NB4 (cell line): ENCODE results near the gene LIN54.
"Not testable (repeated sequence)": the region's sequence is repeated elsewhere in the genome, so short reads cannot be mapped to it uniquely, and the experiment has no call there.

Source experiments
- DNase-seq: peaks from one replicate; pipeline ENCODE4 v3.0.0; 2010; ENCODE audit warnings: low read depth
- H3K4me3 ChIP-seq: one replicate; pipeline ENCODE4 v1.5.1; 2011; ENCODE audit warnings: mild to moderate bottlenecking, low read depth, low read length, moderate library complexity
- CTCF ChIP-seq: IDR thresholded peaks from one replicate; pipeline ENCODE4 v1.5.1; 2012; ENCODE audit warnings: low read depth, low read length
- MAX ChIP-seq: IDR thresholded peaks from 2 replicates; pipeline ENCODE4 v1.6.1; 2011; ENCODE audit warnings: low read depth, low read length
- MYC ChIP-seq: IDR thresholded peaks from 2 replicates; pipeline ENCODE4 v1.6.1; 2011; ENCODE audit warnings: low read depth, low read length
- POLR2A ChIP-seq: IDR thresholded peaks from 2 replicates; pipeline ENCODE4 v1.6.1; 2011; ENCODE audit warnings: mild to moderate bottlenecking; ENCODE audit not compliant: insufficient read length; ENCODE audit errors: extremely low read depth

The LIN54 gene

DNA sequence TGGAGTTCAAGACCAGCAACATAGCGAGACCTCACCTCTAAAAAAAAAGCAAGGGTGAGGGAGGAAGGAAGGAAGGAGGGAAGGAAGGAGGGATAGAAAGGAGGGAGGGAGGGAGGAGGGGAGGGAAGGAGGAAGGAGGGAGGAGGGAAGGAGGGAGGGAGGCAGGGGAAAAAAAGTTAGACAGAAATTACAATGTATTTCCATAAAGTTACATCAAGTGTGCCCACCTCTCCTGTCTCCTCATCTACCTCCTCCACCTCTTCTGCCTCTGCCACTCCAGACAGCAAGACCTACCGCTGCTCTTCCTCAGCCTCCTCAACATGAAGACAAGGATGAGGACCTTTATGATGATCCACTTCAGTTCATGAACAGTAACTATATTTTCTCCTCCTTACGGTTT is 8.3 kb downstream of the LIN54 start:
- no peak for DNase-seq
- TF ChIP-seq MYC (no peak), CTCF (no peak), POLR2A (no peak), MAX (no peak)
- no peak overlapping the region for H3K4me3 ChIP-seq

DNA sequence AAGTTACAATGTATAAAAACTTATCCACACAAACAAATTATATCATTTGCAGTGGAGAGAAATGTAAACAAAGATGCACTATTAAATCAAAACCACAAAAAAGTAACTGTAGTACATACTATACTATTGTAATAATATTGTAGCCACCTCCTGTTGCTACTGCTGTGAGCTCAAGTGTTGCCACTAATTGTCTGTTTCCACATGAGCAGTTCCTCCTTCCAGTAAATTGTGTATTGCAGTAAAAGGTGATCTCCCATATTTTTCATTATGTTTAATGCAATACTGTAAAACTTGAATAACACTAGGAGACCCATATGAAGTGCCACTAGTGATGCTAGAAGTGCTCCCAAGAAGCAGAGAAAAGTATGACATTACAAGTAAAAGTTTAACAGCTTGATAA is 11.7 kb downstream of the LIN54 start:
- peak; percentile 36 for DNase-seq
- H3K4me3 ChIP-seq = no peak overlapping the region
- no peak for TF ChIP-seq CTCF
- TF ChIP-seq MAX = no peak
- no peak for TF ChIP-seq MYC
- no peak for TF ChIP-seq POLR2A

DNA sequence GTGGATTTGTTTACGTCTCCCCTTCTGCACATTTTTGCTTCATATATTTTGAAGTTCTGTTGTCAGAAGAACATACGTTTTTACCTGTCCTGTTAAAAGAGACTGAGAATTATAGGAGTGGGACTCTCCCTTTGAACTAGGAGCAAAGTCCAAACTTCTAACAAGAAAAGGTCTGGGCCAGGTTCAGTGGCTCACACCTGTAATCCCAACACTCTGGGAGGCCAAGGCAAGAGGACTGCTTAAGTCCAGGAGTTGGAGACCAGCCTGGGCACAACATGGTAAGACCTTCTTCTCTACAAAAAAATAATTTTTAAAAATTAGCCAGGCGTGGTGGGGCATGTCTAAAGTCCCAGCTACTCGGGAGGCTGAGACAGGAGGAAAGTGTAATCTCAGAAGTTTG is 15.8 kb downstream of the LIN54 start:
- H3K4me3 ChIP-seq = no peak overlapping the region
- DNase-seq = no peak
- TF ChIP-seq CTCF (no peak), MYC (no peak), POLR2A (no peak), MAX (no peak)

DNA sequence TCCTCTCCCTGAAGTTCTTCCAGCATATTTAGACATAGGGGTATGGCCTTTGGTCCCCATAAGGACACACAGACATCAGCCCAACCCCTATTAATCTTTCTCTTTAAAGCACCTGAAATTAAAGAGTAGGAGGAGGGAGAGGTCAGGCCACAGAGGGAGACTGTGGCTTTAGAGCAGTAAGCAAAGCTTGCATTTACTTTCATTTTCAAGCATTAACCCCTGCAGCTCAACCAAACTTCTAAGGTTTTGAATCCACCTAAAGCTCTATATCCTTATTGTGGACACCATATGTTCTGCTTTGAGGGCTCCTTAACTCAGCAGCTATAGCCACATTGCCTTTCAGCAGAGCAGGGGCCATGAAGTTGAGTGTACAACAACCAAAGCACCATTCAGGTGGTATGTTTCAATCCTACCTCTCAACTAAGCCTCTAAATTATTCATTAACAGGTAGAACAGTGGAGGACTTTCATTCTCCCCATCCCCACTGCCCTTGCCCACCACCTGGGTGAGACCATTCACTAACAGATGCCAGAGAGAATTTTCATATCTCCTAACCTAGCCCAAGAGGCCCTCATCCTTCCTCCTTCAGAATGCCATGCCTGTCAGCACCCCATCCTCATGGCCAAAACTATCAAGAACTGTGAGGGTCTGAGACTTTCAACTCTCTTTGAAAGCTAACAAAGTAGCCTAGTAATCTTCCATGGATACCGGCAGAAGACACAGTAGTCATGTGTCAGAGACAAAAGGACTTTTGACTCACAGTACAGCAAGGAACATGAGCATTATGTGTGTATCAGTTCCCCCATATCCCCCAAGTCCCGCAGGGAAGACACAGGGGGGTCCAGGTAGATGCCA is 20.8 kb downstream of the LIN54 start:
- peak; percentile 33 for DNase-seq
- TF ChIP-seq MYC = no peak
- no peak for TF ChIP-seq CTCF
- no peak for TF ChIP-seq POLR2A
- no peak for TF ChIP-seq MAX
- H3K4me3 ChIP-seq = no peak overlapping the region

GRCh38 chr4:82988323-82988832 is 22.2 kb downstream of the LIN54 start:
- TF ChIP-seq MYC = no peak
- no peak for DNase-seq

GRCh38 chr4:82987519-82987918 is 23.1 kb downstream of the LIN54 start:
- not testable (repeated sequence) for DNase-seq, H3K4me3 ChIP-seq

More at GRCh38 chr4:82988323-82988832, 22.2 kb downstream of the LIN54 start:
- no peak overlapping the region for H3K4me3 ChIP-seq

DNA sequence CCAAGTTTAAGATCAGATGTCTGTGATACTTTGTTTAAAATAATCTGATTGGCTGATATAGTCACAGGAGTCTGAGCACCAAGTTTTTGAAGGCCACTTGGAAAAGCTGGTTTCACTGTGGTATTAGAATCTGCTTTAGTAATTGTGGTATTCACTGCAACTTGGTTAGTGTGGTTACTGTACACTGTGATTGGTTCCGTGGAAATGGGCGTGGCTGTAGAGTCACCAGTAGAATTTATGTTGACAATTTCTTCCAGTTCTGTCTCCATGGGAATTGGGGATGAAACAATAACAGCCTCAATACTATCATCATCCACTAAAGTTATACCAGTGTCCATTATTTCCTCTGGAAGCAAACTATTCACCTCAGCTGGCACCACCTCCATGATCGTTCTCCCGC is 26.2 kb downstream of the LIN54 start:
- no peak overlapping the region for H3K4me3 ChIP-seq
- TF ChIP-seq POLR2A (no peak), CTCF (no peak), MAX (no peak), MYC (no peak)
- peak; percentile 42 for DNase-seq
